Fibroblast of villous mesenchyme (primary cell): ENCODE data around the gene COMMD3. TPM values are rescaled to one million over a fixed set of nuclear protein-coding genes. Genes with fewer than 3 reads are reported as not detected.

Experiments
- DNase-seq: peaks from one replicate; pipeline ENCODE4 v3.0.0-alpha.2; 2010; ENCODE audit warnings: low read depth
- H3K4me3 ChIP-seq: 2 replicates; pipeline ENCODE4 v1.5.1; 2011; ENCODE audit warnings: low read depth, mild to moderate bottlenecking, low read length
- total RNA-seq: library from RNA; depleted of rRNA; stranded (reverse); fragments of >200 nt; gene quantifications from 2 replicates; pipeline ENCODE4 v1.2.3, GENCODE V29; 2012
- TF ChIP-seq, protein P1 (sequence below): IDR thresholded peaks from 2 replicates; pipeline ENCODE4 v1.5.1; 2012; ENCODE audit warnings: low read depth, mild to moderate bottlenecking, low read length; ENCODE audit not compliant: insufficient read depth

The COMMD3 gene
- total RNA-seq, 1 donor = 38.4 TPM

DNA sequence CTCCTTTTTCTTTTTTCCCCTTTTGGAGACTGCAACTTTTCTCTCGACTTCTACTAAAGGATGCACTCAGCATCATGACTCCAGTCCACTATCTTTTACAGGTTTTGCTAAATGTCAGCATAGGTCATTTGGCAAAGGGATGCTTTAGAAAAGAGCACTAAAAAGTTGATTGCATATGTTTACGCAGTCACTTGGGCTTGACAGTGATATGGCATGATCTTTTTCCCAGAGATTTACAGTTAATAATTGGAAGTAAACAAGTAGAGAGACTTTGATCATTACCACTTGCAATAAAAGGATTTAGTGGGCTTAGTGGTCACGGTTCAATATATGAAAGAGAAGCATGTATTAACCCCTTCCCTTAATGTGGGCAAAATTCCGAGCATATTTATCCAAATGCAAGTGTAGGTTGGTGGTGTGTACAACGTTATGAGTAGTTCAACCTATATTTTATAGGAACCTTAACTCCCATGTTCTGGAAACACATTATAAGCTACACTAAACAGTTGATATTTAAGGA, 6.5 kb downstream of the COMMD3 start:
- H3K4me3 ChIP-seq = peak overlapping the region; percentile 68
- DNase-seq = no peak
- TF ChIP-seq, protein P1, sequence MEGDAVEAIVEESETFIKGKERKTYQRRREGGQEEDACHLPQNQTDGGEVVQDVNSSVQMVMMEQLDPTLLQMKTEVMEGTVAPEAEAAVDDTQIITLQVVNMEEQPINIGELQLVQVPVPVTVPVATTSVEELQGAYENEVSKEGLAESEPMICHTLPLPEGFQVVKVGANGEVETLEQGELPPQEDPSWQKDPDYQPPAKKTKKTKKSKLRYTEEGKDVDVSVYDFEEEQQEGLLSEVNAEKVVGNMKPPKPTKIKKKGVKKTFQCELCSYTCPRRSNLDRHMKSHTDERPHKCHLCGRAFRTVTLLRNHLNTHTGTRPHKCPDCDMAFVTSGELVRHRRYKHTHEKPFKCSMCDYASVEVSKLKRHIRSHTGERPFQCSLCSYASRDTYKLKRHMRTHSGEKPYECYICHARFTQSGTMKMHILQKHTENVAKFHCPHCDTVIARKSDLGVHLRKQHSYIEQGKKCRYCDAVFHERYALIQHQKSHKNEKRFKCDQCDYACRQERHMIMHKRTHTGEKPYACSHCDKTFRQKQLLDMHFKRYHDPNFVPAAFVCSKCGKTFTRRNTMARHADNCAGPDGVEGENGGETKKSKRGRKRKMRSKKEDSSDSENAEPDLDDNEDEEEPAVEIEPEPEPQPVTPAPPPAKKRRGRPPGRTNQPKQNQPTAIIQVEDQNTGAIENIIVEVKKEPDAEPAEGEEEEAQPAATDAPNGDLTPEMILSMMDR = no peak

DNA sequence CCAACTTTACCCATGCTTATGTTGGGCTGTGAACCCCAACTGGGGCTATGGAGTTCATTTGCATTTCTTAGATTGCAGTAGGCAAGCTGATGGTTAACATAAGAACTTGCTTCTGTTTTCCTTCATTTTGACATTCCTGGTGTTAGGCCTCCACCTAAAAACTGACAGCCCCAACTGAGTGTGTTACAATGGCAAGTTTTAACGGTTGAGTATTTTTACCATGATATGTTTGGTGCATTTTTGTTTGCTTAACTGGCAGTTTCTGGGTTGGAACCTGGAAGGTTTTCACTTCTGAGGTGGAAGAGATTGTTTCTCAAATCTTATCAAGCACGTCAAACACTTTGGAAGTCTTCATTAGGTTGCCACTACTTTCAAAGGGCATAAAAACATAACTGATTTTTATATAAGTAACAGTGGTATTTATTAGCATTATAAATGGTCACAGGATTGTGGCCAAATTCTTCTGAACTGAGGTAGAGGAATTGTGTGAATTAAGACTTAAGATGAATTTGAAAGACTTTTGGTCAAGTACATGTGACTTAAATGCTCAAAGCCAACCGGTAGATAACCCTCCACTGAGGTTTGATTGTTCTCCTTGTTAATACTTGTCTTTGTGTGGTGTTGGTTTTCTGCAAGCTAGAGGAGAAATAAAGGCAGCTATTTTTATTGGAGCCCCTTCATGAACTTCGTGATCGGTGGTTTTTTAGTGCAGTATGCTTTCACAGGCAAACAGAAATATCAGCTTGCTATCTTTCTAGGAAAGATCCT, 7.5 kb downstream of the COMMD3 start:
- DNase-seq = no peak
- no peak overlapping the region for H3K4me3 ChIP-seq
- TF ChIP-seq, protein P1 = no peak

DNA sequence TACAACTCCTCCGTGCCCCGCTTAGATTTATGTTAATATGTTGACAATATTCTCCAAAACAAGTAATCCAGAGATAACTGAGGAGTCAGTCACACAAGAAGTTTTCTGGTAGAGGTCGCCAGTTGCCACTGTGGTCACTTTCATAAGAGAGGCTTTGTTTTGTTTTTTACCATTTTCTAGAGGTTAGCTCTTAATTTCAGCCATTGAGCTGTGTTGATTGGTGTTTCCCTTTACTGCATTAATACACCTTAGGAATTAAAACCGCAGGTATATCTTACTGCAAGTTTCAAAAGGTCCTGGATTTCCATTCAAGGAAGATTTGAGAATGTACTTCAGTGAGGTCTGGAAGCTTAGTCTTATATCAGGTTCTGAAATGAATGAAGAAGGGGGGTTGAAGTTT, 8.2 kb downstream of the COMMD3 start:
- TF ChIP-seq, protein P1 = no peak
- no peak overlapping the region for H3K4me3 ChIP-seq
- DNase-seq = no peak

DNA sequence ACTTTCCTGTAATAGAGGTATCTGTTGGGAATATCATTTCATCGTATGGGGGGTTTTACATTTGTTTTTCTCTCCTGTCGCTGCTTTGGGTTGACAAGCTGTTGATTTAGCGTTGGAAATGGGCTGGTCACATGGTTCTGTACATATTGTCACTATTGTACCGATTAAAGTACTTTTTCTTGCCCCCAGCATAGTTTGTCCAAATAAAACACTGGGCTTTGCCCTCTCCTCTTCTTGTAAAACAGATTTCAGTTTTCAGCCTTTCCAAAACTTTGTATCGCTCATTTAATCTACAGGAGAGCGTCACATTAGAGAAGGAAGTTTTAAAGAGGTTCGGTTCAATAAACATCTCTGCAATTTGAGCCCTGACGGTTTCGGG, 8.7 kb downstream of the COMMD3 start:
- TF ChIP-seq, protein P1 = no peak
- peak overlapping the region; percentile 66 for H3K4me3 ChIP-seq
- DNase-seq = no peak

DNA sequence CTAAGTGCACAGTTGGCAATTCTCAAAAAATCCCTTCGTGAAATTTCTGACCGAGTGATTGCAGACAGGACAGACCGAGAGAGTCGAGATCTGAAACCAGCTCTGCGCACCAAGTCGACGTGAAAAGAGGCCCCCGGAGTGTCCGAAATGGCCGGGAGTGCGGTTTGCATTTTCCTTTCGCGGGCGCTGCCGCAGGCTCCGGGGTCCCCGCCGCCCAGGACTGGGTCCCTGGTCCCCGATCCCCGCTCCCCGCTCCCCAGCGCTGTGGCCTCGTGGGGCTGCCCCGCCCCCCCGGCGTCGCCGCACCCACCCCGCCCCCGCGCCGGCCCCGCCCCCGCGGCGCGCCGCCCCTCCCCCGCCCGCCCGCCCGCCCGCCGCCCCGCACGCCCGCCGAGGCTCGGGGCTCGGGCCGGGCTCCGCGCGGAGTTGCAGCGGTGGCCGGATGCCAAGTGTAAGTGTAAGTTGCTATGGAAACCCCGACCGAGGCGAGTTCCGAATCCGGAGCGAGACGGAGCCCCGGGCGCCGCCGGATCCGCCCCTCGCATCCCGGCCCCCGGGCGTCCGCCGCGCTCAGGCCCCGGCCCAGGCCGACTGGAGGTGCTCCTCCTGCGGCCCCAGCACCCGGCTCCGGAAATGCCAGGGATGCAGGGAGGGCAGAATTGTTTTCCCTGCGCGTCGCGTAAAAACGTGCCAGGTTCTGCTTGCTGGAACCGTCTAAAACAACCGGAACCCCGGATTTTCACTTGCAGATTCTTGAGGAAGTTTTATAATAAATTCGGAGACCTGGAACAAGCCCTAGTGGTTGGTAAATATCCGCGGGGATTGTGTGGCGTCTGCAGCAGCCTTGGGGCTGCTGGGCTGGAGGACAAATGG, 9.3 kb downstream of the COMMD3 start:
- peak overlapping the region; percentile 66 for H3K4me3 ChIP-seq
- DNase-seq = peak; percentile 67
- TF ChIP-seq, protein P1 = no peak

DNA sequence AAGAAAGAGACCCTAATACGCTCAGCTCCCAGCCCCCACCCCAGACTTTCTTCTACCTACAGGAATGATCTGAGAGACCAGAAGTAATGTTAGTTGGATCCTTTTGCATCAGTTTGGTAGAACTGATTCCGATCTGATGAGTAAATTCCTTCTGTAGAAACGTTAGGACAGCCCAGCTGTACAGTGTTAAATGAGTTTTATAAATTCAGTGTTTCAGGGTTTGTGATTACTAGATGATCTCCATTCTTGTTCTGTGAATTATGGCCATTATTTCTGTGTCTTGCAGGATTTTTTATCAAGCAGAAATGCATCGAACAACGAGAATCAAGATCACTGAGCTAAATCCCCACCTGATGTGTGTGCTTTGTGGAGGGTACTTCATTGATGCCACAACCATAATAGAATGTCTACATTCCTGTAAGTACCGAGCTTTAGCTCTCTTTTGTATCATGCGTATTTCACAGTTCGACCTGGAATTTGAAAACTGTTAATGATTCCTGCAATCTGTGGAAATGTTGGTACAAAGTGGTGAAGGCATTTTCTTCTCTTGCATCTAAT, 10.0 kb downstream of the COMMD3 start:
- H3K4me3 ChIP-seq = peak overlapping the region; percentile 66
- no peak for DNase-seq
- TF ChIP-seq, protein P1 = no peak
